HCT116 (cell line): ENCODE results near the gene OVOL1. TPM values are rescaled to one million over a fixed set of nuclear protein-coding genes. Genes with fewer than 3 reads are reported as not detected.

Experiments used
- ATAC-seq: fragments of 200-7000 bp; cut with Tn5 transposase; 2 replicates; pipeline ENCODE4 v1.9.1; 2020; ENCODE audit warnings: mild to moderate bottlenecking, moderate library complexity
- BruUV-seq: library from RNA; stranded (reverse); fragments of 400-500 nt; replicated peaks from 2 replicates; lab custom pipeline; 2021; lab: Mats Ljungman, UMichigan
- CTCF ChIA-PET: fragments of 300-600 bp; sonication (Branson Sonifier 250); formaldehyde crosslinking; loops from one replicate; lab custom pipeline; 2021; ENCODE audit warnings: antibody characterized with exemption; lab: Charles Lee
- POLR2A ChIA-PET: fragments of 300-600, 350-600 bp; sonication (Branson Sonifier 250); formaldehyde crosslinking; loops from one replicate; lab custom pipeline; 2021; ENCODE audit warnings: antibody characterized with exemption; lab: Charles Lee
- RAD21 ChIA-PET, 2 experiments: fragments of 300-600 bp; sonication (Branson Sonifier 250); formaldehyde crosslinking; loops; one replicate each; lab custom pipeline; 2023; ENCODE audit warnings: low total read pairs in 2 of 2; ENCODE audit not compliant: uncharacterized antibody in 2 of 2, unreplicated experiment in 2 of 2, low non-redundant PET in 1 of 2; lab: Charles Lee
- DNase-seq: peaks from one replicate; pipeline ENCODE4 v3.0.0-alpha.2; 2010; ENCODE audit warnings: low read depth, low spot score
- H2AFZ ChIP-seq: fragments of 200-600 bp; shearing (Covaris generic), sonication (generic); 2 replicates; pipeline ENCODE4 v1.6.1; 2017; ENCODE audit warnings: low read depth, mixed run types, mixed read lengths, antibody characterized with exemption, low read length; ENCODE audit not compliant: poor library complexity, severe bottlenecking
- H3K27ac ChIP-seq: 2 replicates; pipeline ENCODE4 v1.5.1; 2012; ENCODE audit warnings: low read depth, low read length
- H3K27me3 ChIP-seq: fragments of 200-600 bp; sonication (generic); 2 replicates; pipeline ENCODE4 v1.6.1; 2016; ENCODE audit warnings: mixed run types, low read length, mixed read lengths; ENCODE audit not compliant: insufficient read depth
- H3K36me3 ChIP-seq, 2 experiments: fragments of 200-500 bp in 1 of 2; fragments of 200-600 bp in 1 of 2; sonication (Bioruptor generic) in 1 of 2; sonication (generic) in 1 of 2; 2 replicates each; pipeline versions ENCODE4 v1.5.1 to v1.6.1; 2014 to 2016; ENCODE audit warnings: low read length in 2 of 2, inconsistent platforms in 1 of 2, mixed read lengths in 1 of 2, mixed run types in 1 of 2; ENCODE audit not compliant: insufficient read depth in 2 of 2, control insufficient read depth in 1 of 2
- H3K4me1 ChIP-seq, 2 experiments: fragments of 200-600 bp in 1 of 2; sonication (generic) in 1 of 2; 2 replicates each; pipeline versions ENCODE4 v1.5.1 to v1.6.1; 2012 to 2017; ENCODE audit warnings: low read length in 2 of 2, inconsistent platforms in 1 of 2, mild to moderate bottlenecking in 1 of 2, mixed read lengths in 1 of 2, mixed run types in 1 of 2, moderate library complexity in 1 of 2; ENCODE audit not compliant: insufficient read depth in 2 of 2, control insufficient read depth in 1 of 2
- H3K4me2 ChIP-seq: fragments of 200-600 bp; sonication (generic); 2 replicates; pipeline ENCODE4 v1.6.1; 2017; ENCODE audit warnings: mixed run types, low read length, mixed read lengths
- H3K4me3 ChIP-seq, 2 experiments: fragments of 200-600 bp in 1 of 2; sonication (generic) in 1 of 2; replicated peaks in 1 of 2; 2 replicates each; pipeline ENCODE4 v1.5.1; 2011 to 2016; ENCODE audit warnings: low read length in 2 of 2, control low read depth in 1 of 2, low read depth in 1 of 2, mild to moderate bottlenecking in 1 of 2, mixed read lengths in 1 of 2, mixed run types in 1 of 2
- H3K79me2 ChIP-seq: fragments of 200-600 bp; sonication (generic); 2 replicates; pipeline ENCODE4 v1.6.1; 2017; ENCODE audit warnings: mild to moderate bottlenecking, mixed run types, low read length, moderate library complexity, mixed read lengths; ENCODE audit not compliant: insufficient read depth
- H3K9ac ChIP-seq: fragments of 200-600 bp; sonication (generic); 2 replicates; pipeline ENCODE4 v1.6.1; 2016; ENCODE audit warnings: low read length, mixed read lengths
- H3K9me2 ChIP-seq: fragments of 200-600 bp; sonication (generic), shearing (Covaris generic); 2 replicates; pipeline ENCODE4 v1.6.1; 2017; ENCODE audit warnings: mixed run types, mild to moderate bottlenecking, moderate library complexity; ENCODE audit not compliant: insufficient read depth
- H3K9me3 ChIP-seq, 2 experiments: fragments of 200-500 bp in 1 of 2; fragments of 200-600 bp in 1 of 2; sonication (Bioruptor generic) in 1 of 2; sonication (generic) in 1 of 2; 2 replicates each; pipeline ENCODE4 v1.6.1; 2014 to 2017; ENCODE audit warnings: low read length in 2 of 2, mixed read lengths in 2 of 2, inconsistent platforms in 1 of 2, low read depth in 1 of 2, mild to moderate bottlenecking in 1 of 2, mixed run types in 1 of 2, moderate library complexity in 1 of 2; ENCODE audit not compliant: control insufficient read depth in 1 of 2, insufficient read depth in 1 of 2
- H4K20me1 ChIP-seq: fragments of 200-600 bp; sonication (generic), shearing (Covaris generic); 2 replicates; pipeline ENCODE4 v1.6.1; 2017; ENCODE audit warnings: mixed run types, mild to moderate bottlenecking, moderate library complexity; ENCODE audit not compliant: insufficient read depth
- ATF3 ChIP-seq: IDR thresholded peaks from 2 replicates; pipeline ENCODE4 v1.6.1; 2012
- CBX3 ChIP-seq: IDR thresholded peaks from 2 replicates; pipeline ENCODE4 v1.6.1; 2012; ENCODE audit warnings: low read depth
- CEBPB ChIP-seq: IDR thresholded peaks from 2 replicates; pipeline ENCODE4 v1.6.1; 2012; ENCODE audit warnings: low read depth
- EGR1 ChIP-seq: IDR thresholded peaks from 2 replicates; pipeline ENCODE4 v1.6.1; 2012; ENCODE audit warnings: low read depth
- EZH2phosphoT487 ChIP-seq: fragments of 200-600 bp; IDR thresholded peaks from 2 replicates; pipeline ENCODE4 v1.6.1; 2018; ENCODE audit warnings: antibody characterized with exemption, borderline replicate concordance
- FOSL1 ChIP-seq: IDR thresholded peaks from 2 replicates; pipeline ENCODE4 v1.6.1; 2012; ENCODE audit warnings: low read depth
- JUND ChIP-seq: IDR thresholded peaks from 2 replicates; pipeline ENCODE4 v1.6.1; 2012
- POLR2A ChIP-seq: IDR thresholded peaks from 2 replicates; pipeline ENCODE4 v1.7.0; 2011; ENCODE audit warnings: borderline replicate concordance; ENCODE audit not compliant: insufficient read depth, insufficient read length; ENCODE audit errors: extremely low read depth
- POLR2AphosphoS5 ChIP-seq: IDR thresholded peaks from 2 replicates; pipeline ENCODE4 v1.6.1; 2011; ENCODE audit warnings: mild to moderate bottlenecking, low read depth, low read length, moderate library complexity
- RAD21 ChIP-seq: IDR thresholded peaks from 2 replicates; pipeline ENCODE4 v1.6.1; 2012; ENCODE audit warnings: low read depth, mild to moderate bottlenecking
- SIN3A ChIP-seq: IDR thresholded peaks from 2 replicates; pipeline ENCODE4 v1.6.1; 2012; ENCODE audit warnings: low read depth
- SP1 ChIP-seq: IDR thresholded peaks from 2 replicates; pipeline ENCODE4 v1.6.1; 2012; ENCODE audit warnings: low read depth
- SRF ChIP-seq: IDR thresholded peaks from 2 replicates; pipeline ENCODE4 v1.6.1; 2012; ENCODE audit warnings: low read depth
- TCF7L2 ChIP-seq: IDR thresholded peaks from 2 replicates; pipeline ENCODE4 v1.7.0; 2011; ENCODE audit warnings: borderline replicate concordance, inconsistent platforms; ENCODE audit not compliant: insufficient read depth, insufficient read length; ENCODE audit errors: extremely low read depth
- YY1 ChIP-seq: IDR thresholded peaks from 2 replicates; pipeline ENCODE4 v1.6.1; 2011; ENCODE audit warnings: low read length, low read depth, moderate library complexity, mild to moderate bottlenecking; ENCODE audit not compliant: insufficient replicate concordance; ENCODE audit errors: extremely low read depth
- ZFX ChIP-seq: fragments of 450-650 bp; IDR thresholded peaks from 2 replicates; pipeline ENCODE4 v1.6.1; 2017
- ZNF274 ChIP-seq: fragments of 200-500 bp; sonication (Bioruptor generic); IDR thresholded peaks from 2 replicates; pipeline ENCODE4 v1.6.1; 2014; ENCODE audit warnings: mild to moderate bottlenecking, low read depth, low read length, inconsistent platforms
- intact Hi-C: fragments of 100-400 bp; cut with micrococcal nuclease; formaldehyde crosslinking; loops from 2 replicates; pipeline ENCODE4 v1.10.0; 2022
- total RNA-seq: library from RNA; stranded (reverse); gene quantifications from one replicate; pipeline ENCODE4 v1.2.1, GENCODE V29; 2021; ENCODE audit not compliant: unreplicated experiment
- TF ChIP-seq, protein P1 (sequence below): IDR thresholded peaks from 2 replicates; pipeline ENCODE4 v1.6.1; 2012

OVOL1 gene
- total RNA-seq, 1 experiment from 2014 or later = 14.7 TPM

- H3K27ac ChIP-seq = no peak overlapping the region
- POLR2A ChIA-PET = no interaction called here
- ATAC-seq (no peak), DNase-seq (no peak)
- TF ChIP-seq TCF7L2 = no peak
- TF ChIP-seq FOSL1 = no peak
- TF ChIP-seq YY1 = no peak
- no peak for TF ChIP-seq CBX3
- TF ChIP-seq SIN3A = no peak
- CTCF ChIA-PET = interaction anchor here (1.2 to 2.2 kb wide), 2 partner anchors 28 to 29 kb away, joined by 3 to 9 read pairs; partner anchors contain the start of gene AP5B1
- H3K9me2 ChIP-seq = no peaks in the 10 kb centered on the region
- no peaks in the 10 kb centered on the region for H3K4me1 ChIP-seq
- H3K4me2 ChIP-seq = no peak overlapping the region
- H2AFZ ChIP-seq = no peak overlapping the region
- BruUV-seq = no TSS peak
- H3K27me3 ChIP-seq = no peaks in the 10 kb centered on the region
- H3K36me3 ChIP-seq = no peaks in the 10 kb centered on the region
- intact Hi-C loops = no loop called here
- H3K4me3 ChIP-seq = no peak overlapping the region
- H3K9me3 ChIP-seq = no peaks in the 10 kb centered on the region
- RAD21 ChIA-PET = no interaction called here
- no peaks in the 10 kb centered on the region for H4K20me1 ChIP-seq
- no peaks in the 10 kb centered on the region for H3K79me2 ChIP-seq
- H3K9ac ChIP-seq = no peak overlapping the region
Observed at GRCh38 chr11:65808744-65809341, 22.0 kb downstream of the OVOL1 start.

DNA sequence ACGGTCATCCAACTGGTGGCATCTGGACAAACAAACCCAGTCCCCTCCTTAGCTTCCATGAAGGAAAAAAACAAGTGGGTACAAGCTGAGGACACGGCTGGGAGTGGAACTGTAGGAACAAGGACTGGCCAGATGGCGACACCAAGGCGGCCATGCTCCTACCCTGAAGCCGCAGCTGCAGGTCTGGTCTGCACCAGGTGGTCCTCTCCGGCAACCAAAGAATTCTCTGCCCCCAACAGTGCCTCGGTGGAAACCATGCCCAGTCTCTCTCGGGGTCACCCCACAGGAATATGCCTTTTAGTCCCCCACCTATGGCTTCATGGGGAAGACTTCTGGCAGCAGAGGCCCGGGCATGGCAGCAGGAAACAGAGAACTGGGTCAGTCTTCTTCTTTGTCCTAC lies 22.6 kb downstream of the OVOL1 start:
- Histone ChIP-seq H3K9me2 (no peaks in the 10 kb centered on the region), H3K4me3 (no peak overlapping the region), H3K4me2 (no peak overlapping the region), H4K20me1 (no peaks in the 10 kb centered on the region), H3K36me3 (no peaks in the 10 kb centered on the region), H3K9ac (no peak overlapping the region), H3K79me2 (no peaks in the 10 kb centered on the region), H3K9me3 (no peaks in the 10 kb centered on the region), H3K27me3 (no peaks in the 10 kb centered on the region), H2AFZ (no peak overlapping the region), H3K4me1 (no peaks in the 10 kb centered on the region), H3K27ac (no peak overlapping the region)
- RAD21 ChIA-PET = no interaction called here
- TF ChIP-seq ATF3 (no peak), FOSL1 (no peak), CEBPB (no peak), JUND (no peak), SP1 (no peak), POLR2AphosphoS5 (no peak), SIN3A (no peak), EZH2phosphoT487 (no peak), CBX3 (no peak), YY1 (no peak), ZNF274 (no peak), RAD21 (no peak), EGR1 (no peak), POLR2A (no peak), ZFX (no peak), TCF7L2 (no peak), SRF (no peak)
- TF ChIP-seq, protein P1, sequence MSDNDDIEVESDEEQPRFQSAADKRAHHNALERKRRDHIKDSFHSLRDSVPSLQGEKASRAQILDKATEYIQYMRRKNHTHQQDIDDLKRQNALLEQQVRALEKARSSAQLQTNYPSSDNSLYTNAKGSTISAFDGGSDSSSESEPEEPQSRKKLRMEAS = no peak
- no TSS peak for BruUV-seq
- DNase-seq = no peak
- ATAC-seq = 0 out of 2 replicates have a peak, but pooled peaks have one; percentile 32
- intact Hi-C loops = no loop called here
- CTCF ChIA-PET = interaction anchor here (0.9 to 1.2 kb wide), 2 partner anchors 30 to 50 kb away, joined by 3 read pairs; no protein-coding TSS in a partner anchor
- POLR2A ChIA-PET = no interaction called here
